Breast epithelium (tissue), 4 donors: Measurements from ENCODE around the gene TXNRD2. TPM values are rescaled to one million over a fixed set of nuclear protein-coding genes. Genes with fewer than 3 reads are reported as not detected.

Experiments used
- DNase-seq, 2 donors: peaks; one replicate each; pipeline ENCODE4 v3.0.0-alpha.2; 2019; ENCODE audit warnings: low spot score in 2 of 2
- H3K27ac ChIP-seq, 2 donors: fragments of 200-600 bp; sonication (generic) in 1 of 2; one replicate each; pipeline ENCODE4 v1.5.1; 2016 to 2019; ENCODE audit warnings: mild to moderate bottlenecking in 1 of 2
- H3K27me3 ChIP-seq, 2 donors: fragments of 200-600 bp; sonication (generic) in 1 of 2; one replicate each; pipeline versions ENCODE4 v1.5.1 to v1.6.0; 2017 to 2019; ENCODE audit warnings: control low read depth in 1 of 2, mild to moderate bottlenecking in 1 of 2
- H3K36me3 ChIP-seq: fragments of 200-600 bp; one replicate; pipeline ENCODE4 v1.5.1; 2019
- H3K4me1 ChIP-seq, 2 donors: fragments of 200-600 bp; sonication (generic); one replicate each; pipeline ENCODE4 v1.5.1; 2016 to 2019; ENCODE audit warnings: control low read depth in 1 of 2
- H3K4me3 ChIP-seq, 3 donors: fragments of 200-600 bp; sonication (generic); 1 replicate in 2 of 3; 2 replicates in 1 of 3; pipeline ENCODE4 v1.5.1; 2016 to 2019; ENCODE audit warnings: mild to moderate bottlenecking in 3 of 3, moderate library complexity in 2 of 3
- H3K9me3 ChIP-seq, 2 donors: fragments of 200-600 bp; sonication (generic) in 1 of 2; one replicate each; pipeline ENCODE4 v1.5.1; 2016 to 2019; ENCODE audit warnings: control low read depth in 1 of 2
- CTCF ChIP-seq, 3 donors: fragments of 450-650 bp; IDR thresholded peaks; one replicate each; pipeline ENCODE4 v1.5.1; 2016 to 2017; ENCODE audit warnings: antibody characterized with exemption in 3 of 3, mild to moderate bottlenecking in 3 of 3, moderate library complexity in 3 of 3
- POLR2A ChIP-seq: fragments of 450-650 bp; IDR thresholded peaks from one replicate; pipeline ENCODE4 v1.6.1; 2016; ENCODE audit warnings: antibody characterized with exemption, mild to moderate bottlenecking, moderate library complexity
- POLR2AphosphoS5 ChIP-seq, 3 donors: sonication (generic); formaldehyde crosslinking; IDR thresholded peaks; one replicate each; pipeline ENCODE4 v1.6.1; 2017; ENCODE audit warnings: antibody characterized with exemption in 3 of 3
- intact Hi-C: fragments of 100-400 bp; cut with DNase I; formaldehyde crosslinking; loops from one replicate; pipeline ENCODE4 v1.15.1; 2023; ENCODE audit warnings: low total_unique reads
- total RNA-seq, 3 donors: library from RNA; depleted of rRNA; stranded (reverse); fragments of >200 nt; gene quantifications; one replicate each; pipeline ENCODE4 v1.1.0, GENCODE V29; 2016

The TXNRD2 gene
- total RNA-seq, 3 donors from 2014 or later: 13.8 to 22.8 (median 20.6) TPM

GRCh38 chr22:19961868-19962245, 20.2 kb upstream of the TXNRD2 start:
- H3K4me3 ChIP-seq: no peak overlapping the region
- intact Hi-C loops: no loop called here
- no peaks in the 10 kb centered on the region for H3K9me3 ChIP-seq
- no peaks in the 10 kb centered on the region for H3K36me3 ChIP-seq
- no peaks in the 10 kb centered on the region for H3K27me3 ChIP-seq
- no peak for TF ChIP-seq CTCF (IDR thresholded peaks at IDR 0.05)
- H3K4me1 ChIP-seq: peaks cover 9 to 33% of the 10 kb centered on the region in 2 donors
- peak overlapping the region; percentile 72 to 97 for H3K27ac ChIP-seq
- DNase-seq: no peak

GRCh38 chr22:19961201-19961580, 19.6 kb upstream of the TXNRD2 start:
- H3K9me3 ChIP-seq: no peaks in the 10 kb centered on the region
- TF ChIP-seq POLR2A (no peak), POLR2AphosphoS5 (IDR thresholded peaks at IDR 0.05) (no peak), CTCF (IDR thresholded peaks at IDR 0.05) (no peak)
- intact Hi-C loops: no loop called here
- no peaks in the 10 kb centered on the region for H3K27me3 ChIP-seq
- no peak for DNase-seq
- H3K4me3 ChIP-seq: no peak overlapping the region
- H3K4me1 ChIP-seq: peaks cover 9 to 33% of the 10 kb centered on the region in 2 donors
- peak overlapping the region; percentile 72 to 97 for H3K27ac ChIP-seq
- no peaks in the 10 kb centered on the region for H3K36me3 ChIP-seq

- Histone ChIP-seq H3K9me3 (no peaks in the 10 kb centered on the region), H3K36me3 (no peaks in the 10 kb centered on the region), H3K27me3 (no peaks in the 10 kb centered on the region), H3K4me3 (no peak overlapping the region), H3K4me1 (peaks cover 9 to 33% of the 10 kb centered on the region in 2 donors), H3K27ac (peak overlapping the region; percentile 77 to 97)
- no peak for DNase-seq
- TF ChIP-seq CTCF (IDR thresholded peaks at IDR 0.05) (no peak), POLR2AphosphoS5 (IDR thresholded peaks at IDR 0.05) (no peak), POLR2A (no peak)
- intact Hi-C loops: no loop called here
These were observed 19.0 kb upstream of the TXNRD2 start for GRCh38 chr22:19960491-19961200.

- TF ChIP-seq CTCF (IDR thresholded peaks at IDR 0.05): no peak
- no peak for TF ChIP-seq POLR2AphosphoS5 (IDR thresholded peaks at IDR 0.05)
- no peak for TF ChIP-seq POLR2A
- peak overlapping the region; percentile 77 to 79 for H3K27ac ChIP-seq
- H3K9me3 ChIP-seq: no peaks in the 10 kb centered on the region
- intact Hi-C loops: no loop called here
- H3K4me1 ChIP-seq: peaks cover 9 to 33% of the 10 kb centered on the region in 2 donors
- peak overlapping the region in 2 of 3 donors; percentile 45 to 51 for H3K4me3 ChIP-seq
- no peaks in the 10 kb centered on the region for H3K36me3 ChIP-seq
- DNase-seq: no peak
- no peaks in the 10 kb centered on the region for H3K27me3 ChIP-seq
These were observed 18.2 kb upstream of the TXNRD2 start for GRCh38 chr22:19959587-19960490.
